Prostate gland (tissue), 2 donors: ENCODE measurements around the gene WDR91. TPM values are rescaled to one million over a fixed set of nuclear protein-coding genes. Genes with fewer than 3 reads are reported as not detected.

ENCODE experiments used
- DNase-seq: peaks from one replicate; pipeline ENCODE4 v3.0.0-alpha.2; 2019; ENCODE audit warnings: low spot score
- H3K27ac ChIP-seq, 2 donors: fragments of 200-600 bp; sonication (generic); 2 replicates each; pipeline ENCODE4 v1.5.1; 2017 to 2019
- H3K27me3 ChIP-seq: fragments of 200-600 bp; sonication (generic); replicated peaks from 2 replicates; pipeline ENCODE4 v1.5.1; 2019; ENCODE audit not compliant: insufficient read depth
- H3K36me3 ChIP-seq, 2 donors: fragments of 200-600 bp; sonication (generic); 1 replicate in 1 of 2; 2 replicates in 1 of 2; pipeline versions ENCODE4 v1.5.1 to v1.8.1; 2017 to 2019
- H3K4me1 ChIP-seq: fragments of 200-600 bp; sonication (generic); replicated peaks from 2 replicates; pipeline ENCODE4 v1.5.1; 2019
- H3K4me3 ChIP-seq, 2 donors: fragments of 200-600 bp; sonication (generic); 2 replicates each; pipeline ENCODE4 v1.5.1; 2017 to 2019
- H3K9me3 ChIP-seq: fragments of 200-600 bp; sonication (generic); 2 replicates; pipeline ENCODE4 v1.5.1; 2017
- POLR2A ChIP-seq: fragments of 450-650 bp; IDR thresholded peaks from one replicate; pipeline ENCODE4 v1.6.1; 2016; ENCODE audit warnings: antibody characterized with exemption, mild to moderate bottlenecking
- POLR2AphosphoS5 ChIP-seq: sonication (generic); formaldehyde crosslinking; IDR thresholded peaks from one replicate; pipeline ENCODE4 v1.6.1; 2017; ENCODE audit warnings: antibody characterized with exemption
- WGBS: methylation state at CpG from one replicate; pipeline ENCODE4 v1.1.5; 2018; 5-methylcytosine and 5-hydroxymethylcytosine counted together
- intact Hi-C: fragments of 100-400 bp; cut with DNase I; formaldehyde crosslinking; loops from one replicate; pipeline ENCODE4 v1.14.2; 2022
- total RNA-seq, 2 donors: library from RNA; depleted of rRNA; stranded (reverse); fragments of >200 nt; gene quantifications; one replicate each; pipeline ENCODE4 v1.1.0, GENCODE V29; 2016
- TF ChIP-seq, protein P1 (sequence below), 4 experiments: fragments of 200-600 bp in 2 of 4; fragments of 450-650 bp in 2 of 4; sonication (generic) in 2 of 4; IDR thresholded peaks; 1 replicate in 3 of 4; 2 replicates in 1 of 4; pipeline ENCODE4 v1.5.1; 2016 to 2019; ENCODE audit warnings: antibody characterized with exemption in 4 of 4, mild to moderate bottlenecking in 2 of 4, moderate library complexity in 2 of 4

WDR91 gene
- total RNA-seq, 2 donors from 2014 or later, result 13.6 to 49.1 TPM

DNA sequence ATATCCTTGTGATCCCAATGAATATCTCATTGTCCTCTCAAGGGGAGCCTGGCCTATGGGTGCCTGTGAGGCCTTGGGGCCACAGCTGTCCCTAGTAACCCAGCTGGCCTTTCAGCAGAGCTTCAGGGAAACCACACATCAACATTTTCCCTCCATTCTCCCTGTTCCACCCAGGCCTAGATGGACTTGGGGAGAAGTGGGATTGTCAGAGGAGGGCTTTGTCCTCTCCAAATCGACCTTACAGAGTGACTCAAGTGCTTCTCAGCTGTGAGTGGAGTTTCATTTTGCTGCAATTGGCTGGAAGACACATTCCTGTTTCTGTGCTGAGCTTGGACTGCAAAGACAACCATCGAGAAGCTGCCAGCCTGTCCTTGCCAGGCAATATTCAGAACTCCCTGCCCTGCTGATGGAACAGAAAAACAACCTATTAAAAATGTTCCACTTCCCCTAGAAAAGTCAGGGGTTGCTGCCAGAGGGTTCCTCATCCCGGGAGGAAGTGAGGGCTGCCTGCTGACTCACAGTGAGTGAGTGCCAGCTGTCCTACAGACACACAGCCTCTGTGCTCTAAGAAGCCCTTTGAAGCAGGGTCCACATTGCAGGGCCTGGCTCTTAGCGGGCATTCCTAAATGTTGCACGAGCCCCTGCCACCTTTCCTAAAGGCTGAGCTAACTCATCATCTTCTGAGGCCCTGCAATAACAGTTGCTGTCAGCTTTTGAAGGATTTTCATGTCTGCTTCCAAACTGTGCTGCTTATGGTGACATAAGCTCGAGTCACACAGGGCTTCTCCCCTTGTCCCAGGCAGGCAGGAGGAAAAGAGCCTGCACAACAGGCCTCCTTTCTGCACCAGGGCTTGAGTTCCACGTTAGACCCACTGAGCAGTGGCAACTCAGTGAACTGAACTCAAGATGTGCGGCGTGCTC is 42.8 kb upstream of the WDR91 start:
- WGBS, result 28% methylated on average over 9 of the region's 9 CpGs
- H3K4me3 ChIP-seq, result no peak overlapping the region
- DNase-seq, result peak; percentile 60
- peak; percentile 72 for TF ChIP-seq POLR2AphosphoS5
- TF ChIP-seq POLR2A, result no peak
- TF ChIP-seq, protein P1, sequence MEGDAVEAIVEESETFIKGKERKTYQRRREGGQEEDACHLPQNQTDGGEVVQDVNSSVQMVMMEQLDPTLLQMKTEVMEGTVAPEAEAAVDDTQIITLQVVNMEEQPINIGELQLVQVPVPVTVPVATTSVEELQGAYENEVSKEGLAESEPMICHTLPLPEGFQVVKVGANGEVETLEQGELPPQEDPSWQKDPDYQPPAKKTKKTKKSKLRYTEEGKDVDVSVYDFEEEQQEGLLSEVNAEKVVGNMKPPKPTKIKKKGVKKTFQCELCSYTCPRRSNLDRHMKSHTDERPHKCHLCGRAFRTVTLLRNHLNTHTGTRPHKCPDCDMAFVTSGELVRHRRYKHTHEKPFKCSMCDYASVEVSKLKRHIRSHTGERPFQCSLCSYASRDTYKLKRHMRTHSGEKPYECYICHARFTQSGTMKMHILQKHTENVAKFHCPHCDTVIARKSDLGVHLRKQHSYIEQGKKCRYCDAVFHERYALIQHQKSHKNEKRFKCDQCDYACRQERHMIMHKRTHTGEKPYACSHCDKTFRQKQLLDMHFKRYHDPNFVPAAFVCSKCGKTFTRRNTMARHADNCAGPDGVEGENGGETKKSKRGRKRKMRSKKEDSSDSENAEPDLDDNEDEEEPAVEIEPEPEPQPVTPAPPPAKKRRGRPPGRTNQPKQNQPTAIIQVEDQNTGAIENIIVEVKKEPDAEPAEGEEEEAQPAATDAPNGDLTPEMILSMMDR (IDR thresholded peaks at IDR 0.05), result no peak
- intact Hi-C loops, result loop anchor here (5.0 kb wide), 1 partner anchor 47 kb away; no protein-coding TSS in a partner anchor
- H3K9me3 ChIP-seq, result no peaks in the 10 kb centered on the region
- H3K27me3 ChIP-seq, result no peaks in the 10 kb centered on the region
- H3K36me3 ChIP-seq, result no peaks in the 10 kb centered on the region
- H3K27ac ChIP-seq, result peak overlapping the region; percentile 62 to 74
- H3K4me1 ChIP-seq, result no peaks in the 10 kb centered on the region

GRCh38 chr7:135251496-135252391 is 40.4 kb upstream of the WDR91 start:
- H3K36me3 ChIP-seq, result no peaks in the 10 kb centered on the region
- no peak for DNase-seq
- H3K27me3 ChIP-seq, result no peaks in the 10 kb centered on the region
- H3K4me3 ChIP-seq, result no peak overlapping the region
- TF ChIP-seq, protein P1 (IDR thresholded peaks at IDR 0.05), result no peak
- TF ChIP-seq POLR2AphosphoS5 (no peak), POLR2A (no peak)
- WGBS, result 85% methylated on average over 4 of the region's 4 CpGs
- no peaks in the 10 kb centered on the region for H3K9me3 ChIP-seq
- H3K27ac ChIP-seq, result no peak overlapping the region
- intact Hi-C loops, result loop anchor here (5.0 kb wide), 1 partner anchor 44 kb away; no protein-coding TSS in a partner anchor
- H3K4me1 ChIP-seq, result no peaks in the 10 kb centered on the region

DNA sequence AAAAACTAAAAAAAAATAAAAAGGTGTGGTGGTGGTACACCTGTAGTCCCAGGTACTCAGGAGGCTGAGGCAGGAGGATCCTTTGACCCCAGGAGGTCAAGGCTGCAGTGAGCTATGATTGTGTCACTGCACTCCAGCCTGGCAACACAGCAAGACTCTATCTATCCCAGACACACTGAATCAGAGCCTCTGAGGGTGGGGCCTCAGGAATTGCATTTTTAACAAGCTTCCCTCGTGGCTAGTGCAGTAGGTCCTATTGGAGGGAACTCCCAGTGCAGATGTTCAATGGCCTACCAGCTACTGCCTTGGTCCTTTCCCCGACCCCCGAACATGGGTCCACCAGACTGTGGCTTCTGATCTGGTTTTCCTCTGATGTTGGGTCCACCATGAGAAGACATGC is 37.2 kb upstream of the WDR91 start:
- H3K4me3 ChIP-seq, result no peak overlapping the region
- no peak for TF ChIP-seq POLR2A
- TF ChIP-seq, protein P1 (IDR thresholded peaks at IDR 0.05), result no peak
- TF ChIP-seq POLR2AphosphoS5, result no peak
- H3K36me3 ChIP-seq, result no peaks in the 10 kb centered on the region
- no peak overlapping the region for H3K27ac ChIP-seq
- no peak for DNase-seq
- H3K4me1 ChIP-seq, result no peaks in the 10 kb centered on the region
- H3K9me3 ChIP-seq, result no peaks in the 10 kb centered on the region
- intact Hi-C loops, result no loop called here
- no peaks in the 10 kb centered on the region for H3K27me3 ChIP-seq
- WGBS, result 80% methylated on average over 3 of the region's 3 CpGs

DNA sequence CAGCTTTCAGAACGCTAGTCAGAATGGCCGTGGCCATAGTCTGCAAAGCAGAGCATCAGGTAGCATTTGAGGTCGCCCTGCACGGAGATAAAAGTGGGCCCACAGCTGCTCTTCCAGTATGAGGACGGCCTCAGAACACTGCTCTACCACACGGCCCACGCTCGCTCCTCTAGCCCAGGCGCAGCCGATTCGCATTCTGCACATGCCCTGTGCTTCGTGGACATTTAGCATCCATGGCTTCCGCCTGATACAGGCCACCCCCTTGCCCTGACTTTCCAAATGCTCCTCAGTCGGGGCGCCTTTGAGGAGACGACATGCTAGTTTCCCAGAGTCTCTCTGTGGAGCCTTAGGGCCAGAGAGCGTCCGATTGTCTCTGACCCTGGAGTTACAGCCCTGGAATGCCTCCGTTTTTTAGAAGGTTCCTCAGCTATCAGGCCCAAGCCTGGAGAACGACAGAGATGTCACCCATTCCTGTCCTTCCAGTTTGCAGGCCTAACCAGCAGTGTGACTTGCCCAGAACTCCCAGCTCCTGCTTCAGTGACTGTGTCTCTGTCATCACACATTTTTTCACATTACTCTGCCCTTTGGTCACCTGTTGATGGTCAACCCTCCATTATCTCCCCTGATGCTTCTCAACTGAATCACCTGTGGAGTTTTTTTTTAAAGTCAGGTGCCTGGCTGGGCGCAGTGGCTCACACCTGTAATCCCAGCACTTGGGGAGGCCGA is 36.6 kb upstream of the WDR91 start:
- no peak for DNase-seq
- 95% methylated on average over 22 of the region's 22 CpGs for WGBS

More for the DNA sequence above, 36.6 kb upstream of the WDR91 start:
- no peak overlapping the region for H3K4me3 ChIP-seq
- no peaks in the 10 kb centered on the region for H3K9me3 ChIP-seq
- no peaks in the 10 kb centered on the region for H3K27me3 ChIP-seq
- no peaks in the 10 kb centered on the region for H3K36me3 ChIP-seq
- no peaks in the 10 kb centered on the region for H3K4me1 ChIP-seq
- H3K27ac ChIP-seq, result no peak overlapping the region
- TF ChIP-seq, protein P1 (IDR thresholded peaks at IDR 0.05), result no peak
- TF ChIP-seq POLR2A, result no peak
- TF ChIP-seq POLR2AphosphoS5, result no peak
- intact Hi-C loops, result no loop called here
